HG02938 (cell line): Measurements from ENCODE around the gene PKD2.
"Not testable (repeated sequence)": the region's sequence is repeated elsewhere in the genome, so short reads cannot be mapped to it uniquely, and the experiment has no call there.

Experiments
- ATAC-seq: cut with Tn5 transposase; IDR thresholded peaks from one replicate; pipeline ENCODE4 v1.9.1; 2021; ENCODE audit warnings: mild to moderate bottlenecking, moderate library complexity; ENCODE audit not compliant: unreplicated experiment

Gene PKD2

GRCh38 chr4:88062843-88063242 is 55.4 kb downstream of the PKD2 start:
- ATAC-seq = no peak

DNA sequence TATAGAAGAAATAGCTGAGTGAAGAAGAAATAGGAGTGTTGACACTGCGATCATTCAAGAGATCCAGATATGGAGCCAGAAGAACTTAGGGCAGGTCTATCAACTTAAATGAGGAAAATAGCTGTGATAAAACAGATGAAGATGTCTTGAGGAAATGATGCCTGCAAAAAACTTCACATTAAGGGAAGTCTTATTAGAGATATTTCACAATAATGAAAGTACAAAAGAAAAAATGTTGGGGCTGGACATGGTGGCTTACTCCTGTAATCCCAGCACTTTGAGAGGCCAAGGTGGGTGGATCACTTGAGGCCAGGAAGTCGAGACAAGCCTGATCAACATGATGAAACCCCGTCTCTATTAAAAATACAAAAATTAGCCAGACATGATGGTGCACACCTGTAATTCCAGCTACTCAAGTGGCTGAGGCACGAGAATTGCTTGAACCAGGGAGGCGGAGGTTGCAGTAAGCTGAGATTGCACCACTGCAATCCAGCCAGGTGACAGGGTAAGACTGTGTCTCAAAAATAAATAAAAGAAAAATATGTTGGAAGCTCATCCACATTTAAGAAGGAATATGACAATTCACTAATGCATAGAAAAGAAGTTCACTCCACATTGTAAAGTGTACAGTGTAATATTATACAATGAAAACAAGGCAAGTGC is 56.3 kb downstream of the PKD2 start:
- ATAC-seq = no peak

- no peak for ATAC-seq
Measured at GRCh38 chr4:88064410-88064809, 57.0 kb downstream of the PKD2 start.

DNA sequence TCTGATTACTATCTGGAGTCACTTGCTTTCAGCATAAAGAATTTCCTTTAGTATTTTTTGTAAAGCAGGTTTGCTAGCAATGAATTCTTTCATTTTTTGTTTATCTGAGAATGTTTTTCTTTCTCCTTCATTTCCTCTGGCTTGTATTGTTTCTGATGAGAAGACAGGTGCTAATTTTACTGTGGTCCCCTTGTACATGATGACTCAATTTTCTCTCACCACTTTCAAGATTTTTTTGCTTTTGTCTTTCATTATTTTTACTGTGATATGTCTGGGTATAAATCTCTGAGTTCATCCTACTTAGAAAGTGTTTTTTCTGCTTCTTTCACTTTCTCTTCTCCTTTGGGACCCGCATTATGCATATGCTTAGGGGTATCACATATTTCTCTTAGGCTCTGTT is 62.6 kb downstream of the PKD2 start:
- ATAC-seq = no peak

GRCh38 chr4:88075336-88075735 is 67.9 kb downstream of the PKD2 start:
- no peak for ATAC-seq

- no peak for ATAC-seq
Measured at GRCh38 chr4:88077911-88078524, 70.6 kb downstream of the PKD2 start.

DNA sequence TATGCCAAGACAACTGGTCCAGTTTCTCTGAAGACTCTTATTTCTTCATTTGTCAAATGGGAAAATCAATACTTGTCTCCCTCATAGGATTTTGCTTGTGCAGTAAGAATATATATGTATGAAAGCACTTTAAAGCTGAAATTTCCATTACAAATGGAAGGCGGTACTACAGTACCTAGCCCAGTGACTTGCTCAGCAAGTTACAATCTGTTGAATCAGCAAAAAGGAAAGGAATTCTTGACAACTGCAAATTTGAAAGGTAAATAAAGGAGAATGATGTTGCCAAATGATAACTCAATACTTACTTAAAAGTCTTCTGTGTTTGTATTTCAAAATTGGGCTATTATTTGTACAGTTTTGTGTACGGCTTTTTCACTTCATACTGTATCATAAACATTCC is 71.1 kb downstream of the PKD2 start:
- no peak for ATAC-seq

- ATAC-seq = no peak
Measured at GRCh38 chr4:88080626-88081025, 73.2 kb downstream of the PKD2 start.

- ATAC-seq = no peak
Measured at GRCh38 chr4:88087004-88087403, 79.6 kb downstream of the PKD2 start.

DNA sequence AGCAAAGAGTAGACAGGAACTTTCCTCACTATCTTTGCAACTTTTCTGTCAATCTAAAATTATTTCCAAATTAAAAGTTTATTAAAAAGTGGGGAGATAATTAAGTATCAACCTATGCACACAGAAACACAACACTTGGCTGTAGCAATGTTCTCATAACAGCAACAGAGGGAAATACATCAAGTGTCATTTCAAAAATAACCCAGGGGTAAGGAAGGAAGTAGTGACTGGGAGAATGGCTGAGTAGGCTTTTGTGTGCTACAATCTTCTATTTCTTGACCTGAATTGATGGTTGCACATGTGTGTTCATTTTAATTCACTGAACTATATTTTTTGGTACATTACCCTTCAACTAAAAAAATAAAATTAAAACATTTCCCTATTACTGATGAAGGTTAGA is 83.5 kb downstream of the PKD2 start:
- ATAC-seq = no peak

GRCh38 chr4:88091378-88091777 is 83.9 kb downstream of the PKD2 start:
- ATAC-seq = no peak

DNA sequence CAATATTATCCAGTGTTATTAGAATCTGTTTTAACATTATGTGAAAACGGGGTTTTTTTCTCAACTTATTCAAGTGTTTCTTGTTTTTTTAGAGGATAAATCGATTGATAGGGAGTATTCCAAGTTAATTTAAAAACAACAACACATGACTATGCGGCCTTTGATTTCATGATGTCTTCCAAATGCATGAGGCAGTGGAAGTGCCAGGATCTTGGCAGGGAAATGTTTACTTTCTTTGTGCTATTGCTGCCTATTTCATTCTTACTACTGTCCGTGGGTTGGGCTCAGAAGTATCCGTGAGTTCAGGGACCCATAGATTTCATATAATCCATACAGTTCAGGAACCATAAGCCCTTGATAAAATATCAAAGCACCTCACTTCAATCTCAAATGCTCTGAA is 86.4 kb downstream of the PKD2 start:
- no peak for ATAC-seq

- no peak for ATAC-seq
Measured at GRCh38 chr4:88097301-88097700, 89.9 kb downstream of the PKD2 start.

DNA sequence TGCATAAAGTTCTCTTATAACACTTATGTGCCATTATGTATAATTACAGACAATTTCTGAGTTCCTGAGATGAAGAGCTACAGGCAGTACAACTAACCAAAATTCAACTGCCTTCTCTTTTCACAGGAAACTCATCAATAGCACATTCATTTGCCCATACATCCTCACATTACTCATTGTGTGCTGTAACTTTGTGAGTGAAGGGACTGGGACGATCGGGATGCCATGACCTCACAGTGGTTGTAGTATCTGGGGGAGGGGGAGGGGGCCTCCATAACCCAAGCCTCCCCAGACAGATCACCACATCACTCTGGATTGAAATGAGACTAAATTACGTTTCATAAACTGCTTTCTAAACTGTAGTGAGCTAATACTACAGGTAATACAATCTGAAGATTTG is 90.3 kb downstream of the PKD2 start:
- no peak for ATAC-seq

DNA sequence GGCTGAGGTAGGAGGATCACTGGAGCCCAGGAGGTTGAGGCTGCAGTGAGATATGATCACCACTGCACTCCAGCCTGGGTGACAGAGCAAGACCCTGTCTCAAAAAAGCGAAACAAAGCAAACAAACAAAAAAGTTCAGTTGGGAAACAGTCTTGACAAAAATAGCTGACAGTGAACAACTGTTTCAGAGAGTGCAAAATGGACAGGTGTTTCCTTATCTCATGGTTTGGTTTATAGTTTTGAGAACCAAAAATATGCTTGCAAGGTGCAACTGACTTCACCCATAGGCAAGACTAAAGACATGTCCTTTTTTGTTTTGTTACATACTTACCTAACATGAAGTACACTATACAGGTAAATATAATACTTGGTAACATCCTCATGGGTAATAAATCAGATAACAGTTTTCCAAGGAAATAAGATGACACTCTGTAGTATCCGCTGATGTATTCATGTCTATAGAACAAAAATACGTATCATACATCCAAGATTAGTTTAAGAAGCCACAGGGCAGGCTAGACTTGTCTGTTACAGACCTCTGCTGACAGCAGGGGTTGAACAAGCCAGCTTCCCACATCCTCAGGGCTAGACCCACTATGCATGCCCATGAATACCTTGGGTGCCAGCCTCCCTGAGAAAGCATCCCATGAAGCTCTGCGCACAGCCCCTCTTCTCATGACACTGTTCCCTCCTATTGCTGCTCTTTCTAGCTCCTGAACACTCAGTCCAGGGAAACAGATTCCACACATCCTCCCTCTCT is 91.7 kb downstream of the PKD2 start:
- ATAC-seq = no peak

GRCh38 chr4:88101165-88101564 is 93.7 kb downstream of the PKD2 start:
- ATAC-seq = no peak

- ATAC-seq = no peak
Measured at GRCh38 chr4:88102026-88102425, 94.6 kb downstream of the PKD2 start.

- ATAC-seq = no peak
Measured at GRCh38 chr4:88104902-88105610, 97.6 kb downstream of the PKD2 start.

DNA sequence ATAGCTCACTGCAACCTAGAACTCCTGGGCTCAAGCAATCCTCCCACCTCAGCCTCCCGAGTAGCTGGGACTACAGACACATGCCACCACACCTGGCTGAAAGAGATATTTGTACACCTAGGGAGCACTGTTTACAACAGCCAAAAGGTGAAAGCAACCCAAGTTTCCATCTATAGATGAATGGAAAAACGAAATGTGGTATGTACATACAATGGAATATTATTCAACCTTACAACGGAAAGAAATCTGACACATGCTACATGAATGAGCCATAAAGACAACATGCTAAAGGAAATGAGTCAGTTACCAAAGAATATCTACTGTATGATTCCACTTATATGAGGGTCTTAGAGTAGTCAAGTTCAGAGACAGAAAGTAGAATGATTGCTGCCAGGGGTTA is 98.8 kb downstream of the PKD2 start:
- ATAC-seq = no peak

DNA sequence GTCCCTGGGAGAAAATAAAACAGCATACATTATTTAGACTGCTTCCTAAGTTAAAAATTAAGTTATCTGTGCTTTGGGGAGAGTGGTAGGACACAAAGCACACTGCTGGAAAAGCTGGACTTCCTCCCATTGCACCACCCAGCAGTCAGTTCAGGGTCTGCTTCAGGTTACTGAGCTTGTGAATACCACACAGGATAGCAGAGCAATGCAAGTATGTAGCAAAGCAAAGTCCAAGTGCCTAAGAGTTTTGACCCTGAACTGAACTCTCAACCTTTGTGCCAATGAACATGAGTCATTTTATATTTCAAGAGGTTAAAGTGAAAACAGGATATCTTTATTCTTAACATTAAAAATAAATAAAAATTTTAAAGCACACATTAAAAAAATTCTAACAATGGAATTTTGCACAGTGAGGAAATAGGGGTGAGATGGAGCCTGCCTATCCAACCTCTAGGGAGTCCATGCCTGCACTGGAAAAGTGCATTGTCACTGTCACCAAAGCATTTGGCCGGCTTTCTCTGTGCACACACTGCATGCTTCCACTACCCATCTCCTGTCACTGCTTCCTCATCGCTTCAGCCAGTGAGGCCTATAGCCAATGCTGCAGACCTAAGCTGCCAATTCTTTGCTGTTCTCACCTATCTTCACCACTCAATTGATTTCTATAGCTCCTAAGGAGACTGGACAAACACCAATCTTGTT is 100.1 kb downstream of the PKD2 start:
- no peak for ATAC-seq

DNA sequence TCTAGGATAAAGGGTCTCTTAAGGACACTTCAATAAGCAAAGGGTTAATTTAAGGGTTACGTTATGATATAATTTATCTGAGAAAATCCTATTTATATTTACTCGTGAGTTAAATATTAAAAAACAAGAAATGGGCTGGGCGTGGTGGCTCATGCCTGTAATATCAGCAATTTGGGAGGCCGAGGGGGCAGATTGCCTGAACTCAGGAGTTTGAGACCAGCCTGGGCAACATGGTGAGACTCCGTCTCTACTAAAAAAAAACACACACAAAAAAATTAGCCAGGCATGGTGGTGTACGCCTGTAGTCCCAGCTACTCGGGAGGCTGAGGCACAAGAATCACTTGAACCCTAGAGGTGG is 100.7 kb downstream of the PKD2 start:
- not testable (repeated sequence) for ATAC-seq
